B cell (primary cell): ENCODE measurements around the gene HOXB3. TPM values are rescaled to one million over a fixed set of nuclear protein-coding genes. Genes with fewer than 3 reads are reported as not detected.

Experiments used
- ATAC-seq: fragments of 200-7000 bp; cut with Tn5 transposase; one replicate; pipeline ENCODE4 v1.10.0; 2021; ENCODE audit warnings: low read depth, mild to moderate bottlenecking, moderate number of reproducible peaks, moderate library complexity
- CTCF ChIA-PET: fragments of 350-600 bp; sonication (Branson Sonifier 250); formaldehyde crosslinking; loops from one replicate; lab custom pipeline; 2021; ENCODE audit warnings: antibody characterized with exemption, inconsistent platforms; lab: Charles Lee
- POLR2A ChIA-PET: fragments of 350-600 bp; sonication (Branson Sonifier 250); formaldehyde crosslinking; loops from one replicate; lab custom pipeline; 2021; ENCODE audit warnings: antibody characterized with exemption; lab: Charles Lee
- DNase-seq: peaks from one replicate; pipeline ENCODE4 v3.0.0; 2013
- H2AFZ ChIP-seq: 2 replicates; pipeline ENCODE4 v1.6.1; 2012; ENCODE audit warnings: mild to moderate bottlenecking, low read depth, low read length; ENCODE audit not compliant: insufficient read depth, poor library complexity, severe bottlenecking
- H3K27ac ChIP-seq, 2 donors: 1 replicate in 1 of 2; 2 replicates in 1 of 2; pipeline ENCODE4 v1.5.1; 2012 to 2013; ENCODE audit warnings: low read length in 2 of 2, mild to moderate bottlenecking in 2 of 2, moderate library complexity in 1 of 2
- H3K27me3 ChIP-seq, 4 experiments: fragments of 200-600 bp in 1 of 4; sonication (generic) in 1 of 4; replicated peaks in 1 of 4; 1 replicate in 2 of 4; 2 replicates in 2 of 4; pipeline versions ENCODE4 v1.6.1 to v1.7.0; 2013 to 2016; ENCODE audit warnings: low read length in 3 of 4, mild to moderate bottlenecking in 2 of 4, mixed read lengths in 1 of 4, moderate library complexity in 1 of 4; ENCODE audit not compliant: insufficient read depth in 4 of 4, control insufficient read depth in 3 of 4; ENCODE audit errors: control extremely low read depth in 1 of 4
- H3K36me3 ChIP-seq, 2 experiments: replicated peaks in 1 of 2; 1 replicate in 1 of 2; 2 replicates in 1 of 2; pipeline versions ENCODE4 v1.6.1 to v1.7.1; 2013; ENCODE audit warnings: low read length in 1 of 2; ENCODE audit not compliant: insufficient read depth in 2 of 2, control insufficient read depth in 1 of 2; ENCODE audit errors: control extremely low read depth in 1 of 2, extremely low read depth in 1 of 2
- H3K4me1 ChIP-seq, 2 donors: fragments of 200-600 bp in 1 of 2; sonication (generic) in 1 of 2; 1 replicate in 1 of 2; 2 replicates in 1 of 2; pipeline versions ENCODE4 v1.5.1 to v1.6.1; 2013 to 2017; ENCODE audit warnings: low read length in 2 of 2; ENCODE audit not compliant: control insufficient read depth in 2 of 2, insufficient read depth in 2 of 2
- H3K4me2 ChIP-seq: replicated peaks from 2 replicates; pipeline ENCODE3; 2012; ENCODE audit warnings: mild to moderate bottlenecking, low read depth, low read length; ENCODE audit not compliant: poor library complexity, severe bottlenecking
- H3K4me3 ChIP-seq, 5 experiments: fragments of 200-600 bp in 1 of 5; sonication (generic) in 1 of 5; 1 replicate in 3 of 5; 2 replicates in 2 of 5; pipeline versions ENCODE4 v1.5.1 to v1.7.0; 2011 to 2016; ENCODE audit warnings: low read length in 4 of 5, mild to moderate bottlenecking in 4 of 5, low read depth in 2 of 5, control low read depth in 1 of 5, moderate library complexity in 1 of 5; ENCODE audit not compliant: insufficient read depth in 1 of 5; ENCODE audit errors: control extremely low read depth in 1 of 5, extremely low read depth in 1 of 5
- H3K79me2 ChIP-seq: fragments of 200-600 bp; sonication (generic); one replicate; pipeline ENCODE4 v1.6.0; 2016; ENCODE audit warnings: low read length; ENCODE audit not compliant: control insufficient read depth, insufficient read depth
- H3K9ac ChIP-seq: fragments of 200-600 bp; sonication (generic); 2 replicates; pipeline ENCODE4 v1.6.1; 2017; ENCODE audit warnings: mild to moderate bottlenecking, low read length, moderate library complexity
- H3K9me3 ChIP-seq, 3 donors: one replicate each; pipeline versions ENCODE4 v1.6.1 to v1.7.1; 2013; ENCODE audit warnings: low read length in 2 of 3; ENCODE audit not compliant: control insufficient read depth in 2 of 3, insufficient read depth in 1 of 3; ENCODE audit errors: control extremely low read depth in 1 of 3
- H4K20me1 ChIP-seq: 2 replicates; pipeline ENCODE4 v1.6.0; 2012; ENCODE audit warnings: mild to moderate bottlenecking, low read length; ENCODE audit not compliant: insufficient read depth, control insufficient read depth, poor library complexity, severe bottlenecking
- H3K27ac Mint-ChIP-seq: one replicate; pipeline ENCODE4 v1.8.0; 2021; ENCODE audit warnings: mixed read lengths
- H3K27me3 Mint-ChIP-seq: one replicate; pipeline ENCODE4 v1.8.0; 2021; ENCODE audit warnings: mixed read lengths
- H3K4me1 Mint-ChIP-seq: one replicate; pipeline ENCODE4 v1.8.0; 2021; ENCODE audit warnings: mixed read lengths
- H3K4me3 Mint-ChIP-seq: one replicate; pipeline ENCODE4 v1.8.0; 2021; ENCODE audit warnings: mixed read lengths
- H3K9me3 Mint-ChIP-seq: one replicate; pipeline ENCODE4 v1.8.0; 2022; ENCODE audit warnings: mixed read lengths; ENCODE audit not compliant: insufficient read depth
- EZH2 ChIP-seq: IDR thresholded peaks from 2 replicates; pipeline ENCODE4 v1.6.1; 2012; ENCODE audit warnings: borderline replicate concordance, low read depth, mild to moderate bottlenecking, moderate library complexity, low read length; ENCODE audit not compliant: insufficient read depth, poor library complexity, severe bottlenecking
- WGBS: methylation state at CpG from one replicate; pipeline ENCODE4 v1.1.5; 2013; ENCODE audit warnings: missing lambda C conversion rate; ENCODE audit not compliant: insufficient coverage; 5-methylcytosine and 5-hydroxymethylcytosine counted together
- intact Hi-C: fragments of 100-400 bp; cut with micrococcal nuclease; formaldehyde crosslinking; loops from one replicate; pipeline ENCODE4 v1.10.0; 2022
- polyA plus RNA-seq: library from polyadenylated mRNA; depleted of rRNA; stranded (reverse); fragments of >200 nt; gene quantifications from 2 replicates; pipeline ENCODE4 v1.2.3, GENCODE V29; 2012
- total RNA-seq, 2 donors: library from RNA; stranded (reverse); fragments of 120-200 nt in 1 of 2; gene quantifications; 1 replicate in 1 of 2; 2 replicates in 1 of 2; pipeline versions ENCODE4 v1.2.3 to v1.2.4, GENCODE V29; 2013 to 2022
- TF ChIP-seq, protein P1 (sequence below): fragments of 200-600 bp; IDR thresholded peaks from one replicate; pipeline ENCODE4 v1.8.0; 2022; ENCODE audit warnings: antibody characterized with exemption, mild to moderate bottlenecking

Gene HOXB3
- total and polyA plus RNA-seq, 2 donors (not counting 1 experiment from before 2014, with no cell fraction given), result 3.0 to 4.0 TPM

DNA sequence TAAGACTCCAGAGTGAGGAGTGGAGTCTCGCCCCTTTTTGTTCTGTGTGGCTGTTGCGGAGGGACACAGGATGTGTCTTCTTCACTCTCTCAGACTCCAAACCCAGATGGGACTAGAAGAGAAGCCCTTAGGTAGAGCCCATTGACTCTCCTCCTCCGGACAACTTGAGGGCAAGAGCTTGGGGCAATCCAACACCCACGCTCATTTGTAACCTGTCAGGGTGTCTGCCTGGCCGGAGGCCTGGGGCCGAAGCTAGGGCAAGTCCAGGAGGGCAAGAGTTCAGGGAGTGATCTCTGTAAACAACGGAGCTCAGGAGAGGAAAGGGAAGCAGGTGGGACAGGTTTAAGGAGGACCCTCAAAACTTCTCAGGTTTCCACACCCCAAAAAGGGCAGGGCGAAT is 57.8 kb downstream of the HOXB3 start:
- Histone ChIP-seq H3K4me3 (no peak overlapping the region), H2AFZ (no peak overlapping the region), H3K27me3 (peaks cover 0 to 7% (median under 1%) of the 10 kb centered on the region in 4 experiments), H3K79me2 (no peaks in the 10 kb centered on the region), H3K9me3 (no peaks in the 10 kb centered on the region), H3K27ac (no peak overlapping the region), H3K9ac (no peak overlapping the region), H3K4me2 (no peak overlapping the region), H3K36me3 (no peaks in the 10 kb centered on the region), H3K4me1 (peaks cover under 1 to 1% of the 10 kb centered on the region in 2 donors), H4K20me1 (no peaks in the 10 kb centered on the region)
- Mint-ChIP-seq H3K4me3 (no peak overlapping the region), H3K27me3 (peaks cover 19% of the 10 kb centered on the region), H3K27ac (no peak overlapping the region), H3K9me3 (no peaks in the 10 kb centered on the region), H3K4me1 (no peaks in the 10 kb centered on the region)
- ChIA-PET CTCF (interaction anchor here (1.2 to 1.3 kb wide), 2 partner anchors 181 to 196 kb away, joined by 3 to 5 read pairs; no protein-coding TSS in a partner anchor), POLR2A (interaction anchor here (0.6 kb wide), 1 partner anchor 21 kb away, joined by 4 read pairs; no protein-coding TSS in a partner anchor)
- DNase-seq (no peak), ATAC-seq (no peak)
- intact Hi-C loops, result no loop called here
- TF ChIP-seq, protein P1, sequence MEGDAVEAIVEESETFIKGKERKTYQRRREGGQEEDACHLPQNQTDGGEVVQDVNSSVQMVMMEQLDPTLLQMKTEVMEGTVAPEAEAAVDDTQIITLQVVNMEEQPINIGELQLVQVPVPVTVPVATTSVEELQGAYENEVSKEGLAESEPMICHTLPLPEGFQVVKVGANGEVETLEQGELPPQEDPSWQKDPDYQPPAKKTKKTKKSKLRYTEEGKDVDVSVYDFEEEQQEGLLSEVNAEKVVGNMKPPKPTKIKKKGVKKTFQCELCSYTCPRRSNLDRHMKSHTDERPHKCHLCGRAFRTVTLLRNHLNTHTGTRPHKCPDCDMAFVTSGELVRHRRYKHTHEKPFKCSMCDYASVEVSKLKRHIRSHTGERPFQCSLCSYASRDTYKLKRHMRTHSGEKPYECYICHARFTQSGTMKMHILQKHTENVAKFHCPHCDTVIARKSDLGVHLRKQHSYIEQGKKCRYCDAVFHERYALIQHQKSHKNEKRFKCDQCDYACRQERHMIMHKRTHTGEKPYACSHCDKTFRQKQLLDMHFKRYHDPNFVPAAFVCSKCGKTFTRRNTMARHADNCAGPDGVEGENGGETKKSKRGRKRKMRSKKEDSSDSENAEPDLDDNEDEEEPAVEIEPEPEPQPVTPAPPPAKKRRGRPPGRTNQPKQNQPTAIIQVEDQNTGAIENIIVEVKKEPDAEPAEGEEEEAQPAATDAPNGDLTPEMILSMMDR, result no peak
- TF ChIP-seq EZH2, result no peak
- WGBS, result 84% methylated on average over 6 of the region's 8 CpGs

DNA sequence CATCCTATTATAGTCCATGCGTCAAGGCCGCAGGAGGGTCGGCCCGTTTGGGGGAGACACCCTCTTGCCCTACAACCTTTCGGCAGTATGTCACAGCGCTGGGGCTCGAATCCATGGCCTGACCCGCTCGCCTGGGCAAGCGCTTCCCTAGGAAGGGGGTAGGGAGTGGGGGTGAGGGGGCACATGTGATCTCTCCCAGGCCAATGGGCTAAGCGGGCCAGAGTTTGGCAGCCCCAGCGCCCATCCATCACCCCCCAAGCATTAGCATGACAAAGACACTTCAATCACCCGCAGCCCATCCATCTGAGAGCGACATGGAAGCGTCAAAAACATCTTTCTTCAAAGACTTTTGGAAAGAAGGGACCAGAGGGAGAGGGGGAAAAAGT is 59.2 kb downstream of the HOXB3 start, which contains the start of gene HOXB1:
TSS of gene HOXB1 (minus strand) at position 125 of the 386 bp plus-strand sequence. CDS start at position 18, 107 bp downstream.
- Histone ChIP-seq H3K4me1 (peaks cover 8 to 11% of the 10 kb centered on the region in 2 donors), H3K4me3 (no peak within 1 kb of the TSS), H3K9me3 (no peaks in the 10 kb centered on the region), H3K36me3 (no peaks in the 10 kb centered on the region), H2AFZ (no peak within 1 kb of the TSS), H3K4me2 (no peak within 1 kb of the TSS), H3K79me2 (no peaks in the 10 kb centered on the region), H3K9ac (no peak within 1 kb of the TSS), H4K20me1 (no peaks in the 10 kb centered on the region), H3K27me3 (peaks cover 0 to 21% (median 11%) of the 10 kb centered on the region in 4 experiments), H3K27ac (no peak within 1 kb of the TSS)
- POLR2A ChIA-PET, result no interaction called here
- no peak for DNase-seq
- WGBS, result 100% methylated on average over 6 of the region's 15 CpGs
- Mint-ChIP-seq H3K4me1 (no peaks in the 10 kb centered on the region), H3K9me3 (no peaks in the 10 kb centered on the region), H3K27ac (no peak within 1 kb of the TSS), H3K4me3 (no peak within 1 kb of the TSS), H3K27me3 (peaks cover 21% of the 10 kb centered on the region)
- intact Hi-C loops, result no loop called here
- no peak for ATAC-seq
- TF ChIP-seq, protein P1, result no peak
- TF ChIP-seq EZH2, result no peak
- CTCF ChIA-PET, result interaction anchor here (1.4 kb wide), 1 partner anchor 179 kb away, joined by 4 read pairs; no protein-coding TSS in a partner anchor
